Iris pigment epithelial cell (primary cell): ENCODE data around the gene TSKU.

Experiments
- DNase-seq: peaks from one replicate; pipeline ENCODE4 v3.0.0-alpha.2; 2011; ENCODE audit warnings: low read depth

The TSKU gene

GRCh38 chr11:76783294-76783895, at the start of gene TSKU:
Gene TSKU (plus strand): TSS chr11:76783356. CDS start chr11:76795617, 12,261 bp downstream.
- no peak for DNase-seq

GRCh38 chr11:76733906-76734305, 49.2 kb upstream of the TSKU start:
- DNase-seq, result peak; percentile 61

GRCh38 chr11:76734456-76735420, 48.4 kb upstream of the TSKU start:
- DNase-seq, result peak; percentile 8

- DNase-seq, result no peak
Measured at GRCh38 chr11:76735841-76736240, 47.3 kb upstream of the TSKU start.

- no peak for DNase-seq
Measured at GRCh38 chr11:76736266-76736665, 46.9 kb upstream of the TSKU start.

- no peak for DNase-seq
Measured at GRCh38 chr11:76736773-76737495, 46.2 kb upstream of the TSKU start.

GRCh38 chr11:76738618-76739240, 44.4 kb upstream of the TSKU start:
- DNase-seq, result no peak

GRCh38 chr11:76739798-76740197, 43.4 kb upstream of the TSKU start:
- DNase-seq, result no peak

GRCh38 chr11:76740772-76741171, 42.4 kb upstream of the TSKU start:
- DNase-seq, result no peak

- DNase-seq, result peak; percentile 45
Measured at GRCh38 chr11:76742902-76743301, 40.3 kb upstream of the TSKU start.

GRCh38 chr11:76744186-76745043, 38.7 kb upstream of the TSKU start:
- peak; percentile 16 for DNase-seq

GRCh38 chr11:76745044-76745376, 38.1 kb upstream of the TSKU start:
- no peak for DNase-seq

- no peak for DNase-seq
Measured at GRCh38 chr11:76745561-76746207, 37.5 kb upstream of the TSKU start.

- DNase-seq, result no peak
Measured at GRCh38 chr11:76747153-76747914, 35.8 kb upstream of the TSKU start.

GRCh38 chr11:76747915-76748860, 35.0 kb upstream of the TSKU start:
- no peak for DNase-seq

- no peak for DNase-seq
Measured at GRCh38 chr11:76748948-76749347, 34.2 kb upstream of the TSKU start.

- no peak for DNase-seq
Measured at GRCh38 chr11:76750067-76750466, 33.1 kb upstream of the TSKU start.

- no peak for DNase-seq
Measured at GRCh38 chr11:76750746-76751145, 32.4 kb upstream of the TSKU start.
